GM12873 (cell line): ENCODE measurements around the gene PAFAH2.

Experiments used
- CTCF ChIP-seq: IDR thresholded peaks from 2 replicates; pipeline ENCODE4 v1.5.1; 2012; ENCODE audit warnings: low read depth, mild to moderate bottlenecking, moderate library complexity, low read length, control low read depth; ENCODE audit not compliant: insufficient read depth; ENCODE audit errors: missing control alignments

PAFAH2 gene

GRCh38 chr1:25989440-25990234 is 8.2 kb downstream of the PAFAH2 start:
- TF ChIP-seq CTCF: no peak

GRCh38 chr1:25987951-25988350 is 9.9 kb downstream of the PAFAH2 start:
- TF ChIP-seq CTCF: no peak

- no peak for TF ChIP-seq CTCF
Observed at GRCh38 chr1:25985670-25986069, 12.2 kb downstream of the PAFAH2 start.

GRCh38 chr1:25985171-25985570 is 12.7 kb downstream of the PAFAH2 start:
- TF ChIP-seq CTCF: no peak

GRCh38 chr1:25979210-25979609 is 18.7 kb downstream of the PAFAH2 start:
- no peak for TF ChIP-seq CTCF

GRCh38 chr1:25978403-25978802 is 19.5 kb downstream of the PAFAH2 start:
- TF ChIP-seq CTCF: no peak

GRCh38 chr1:25977801-25978200 is 20.1 kb downstream of the PAFAH2 start:
- TF ChIP-seq CTCF: no peak
